ENCODE data around the gene BDNF. TPM values are rescaled to one million over a fixed set of nuclear protein-coding genes. Genes with fewer than 3 reads are reported as not detected.

Gene BDNF
- total RNA-seq, 1 experiment from 2014 or later, result 6.3 TPM

GRCh38 chr11:27656320-27656719 lies 43.9 kb downstream of the BDNF start:
- intact Hi-C loops (cut with micrococcal nuclease), result no loop called here
- ChIA-PET POLR2A (no interaction called here), CTCF (interaction anchor here (1.0 kb wide), 1 partner anchor 63 kb away, joined by 3 read pairs; no protein-coding TSS in a partner anchor)
- Mint-ChIP-seq H3K4me3 (ENCODE audit: unreplicated experiment) (no peak overlapping the region), H3K27ac (ENCODE audit: low read depth, unreplicated experiment) (no peak overlapping the region), H3K4me1 (ENCODE audit: insufficient read depth, unreplicated experiment) (no peaks in the 10 kb centered on the region), H3K36me3 (ENCODE audit: insufficient read depth, unreplicated experiment) (peaks cover 5% of the 10 kb centered on the region), H3K9me3 (ENCODE audit: unreplicated experiment) (peaks cover 1% of the 10 kb centered on the region), H3K27me3 (ENCODE audit: insufficient read depth, unreplicated experiment) (no peaks in the 10 kb centered on the region)
- no peak for TF ChIP-seq CTCF (IDR thresholded peaks at IDR 0.05; ENCODE audit: unreplicated experiment)
- no TSS peak for BruUV-seq (replicated peaks)
- no peak for DNase-seq (ENCODE audit: unreplicated experiment)

GRCh38 chr11:27653990-27654758 lies 46.1 kb downstream of the BDNF start:
- POLR2A ChIA-PET, result no interaction called here
- no TSS peak for BruUV-seq (replicated peaks)
- DNase-seq (ENCODE audit: unreplicated experiment), result no peak
- no peaks in the 10 kb centered on the region for H3K27me3 Mint-ChIP-seq (ENCODE audit: insufficient read depth, unreplicated experiment)
- no peaks in the 10 kb centered on the region for H3K9me3 Mint-ChIP-seq (ENCODE audit: unreplicated experiment)
- H3K4me1 Mint-ChIP-seq (ENCODE audit: insufficient read depth, unreplicated experiment), result no peaks in the 10 kb centered on the region
- H3K4me3 Mint-ChIP-seq (ENCODE audit: unreplicated experiment), result no peak overlapping the region
- H3K36me3 Mint-ChIP-seq (ENCODE audit: insufficient read depth, unreplicated experiment), result peaks cover 5% of the 10 kb centered on the region
- intact Hi-C loops (cut with micrococcal nuclease), result no loop called here
- CTCF ChIA-PET, result no interaction called here
- no peak overlapping the region for H3K27ac Mint-ChIP-seq (ENCODE audit: low read depth, unreplicated experiment)
- TF ChIP-seq CTCF (IDR thresholded peaks at IDR 0.05; ENCODE audit: unreplicated experiment), result no peak

GRCh38 chr11:27651711-27652110 lies 48.5 kb downstream of the BDNF start:
- ChIA-PET POLR2A (interaction anchor here (0.6 kb wide), 1 partner anchor 186 kb away, joined by 3 read pairs; no protein-coding TSS in a partner anchor), CTCF (interaction anchor here (0.5 to 1.6 kb wide), 4 partner anchors 47 to 692 kb away, joined by 3 to 5 read pairs (median 4); no protein-coding TSS in a partner anchor)

GRCh38 chr11:27650988-27651387 lies 49.3 kb downstream of the BDNF start:
- intact Hi-C loops (cut with micrococcal nuclease), result no loop called here
- no peak for TF ChIP-seq CTCF (IDR thresholded peaks at IDR 0.05; ENCODE audit: unreplicated experiment)
- H3K4me1 Mint-ChIP-seq (ENCODE audit: insufficient read depth, unreplicated experiment), result no peaks in the 10 kb centered on the region
- H3K36me3 Mint-ChIP-seq (ENCODE audit: insufficient read depth, unreplicated experiment), result no peaks in the 10 kb centered on the region
- POLR2A ChIA-PET, result no interaction called here
- no peak overlapping the region for H3K27ac Mint-ChIP-seq (ENCODE audit: low read depth, unreplicated experiment)
- CTCF ChIA-PET, result interaction anchor here (0.6 kb wide), 3 partner anchors 123 to 1376 kb away, joined by 3 to 4 read pairs (median 3); no protein-coding TSS in a partner anchor
- H3K27me3 Mint-ChIP-seq (ENCODE audit: insufficient read depth, unreplicated experiment), result no peaks in the 10 kb centered on the region
- BruUV-seq (replicated peaks), result no TSS peak
- no peaks in the 10 kb centered on the region for H3K9me3 Mint-ChIP-seq (ENCODE audit: unreplicated experiment)
- DNase-seq (ENCODE audit: unreplicated experiment), result no peak
- no peak overlapping the region for H3K4me3 Mint-ChIP-seq (ENCODE audit: unreplicated experiment)

More at GRCh38 chr11:27651711-27652110, 48.5 kb downstream of the BDNF start:
- intact Hi-C loops (cut with micrococcal nuclease), result no loop called here
- BruUV-seq (replicated peaks), result no TSS peak
- no peaks in the 10 kb centered on the region for H3K9me3 Mint-ChIP-seq (ENCODE audit: unreplicated experiment)
- no peak overlapping the region for H3K27ac Mint-ChIP-seq (ENCODE audit: low read depth, unreplicated experiment)
- H3K4me1 Mint-ChIP-seq (ENCODE audit: insufficient read depth, unreplicated experiment), result no peaks in the 10 kb centered on the region
- no peak overlapping the region for H3K4me3 Mint-ChIP-seq (ENCODE audit: unreplicated experiment)
- no peak for DNase-seq (ENCODE audit: unreplicated experiment)
- TF ChIP-seq CTCF (IDR thresholded peaks at IDR 0.05; ENCODE audit: unreplicated experiment), result no peak
- H3K27me3 Mint-ChIP-seq (ENCODE audit: insufficient read depth, unreplicated experiment), result no peaks in the 10 kb centered on the region
- no peaks in the 10 kb centered on the region for H3K36me3 Mint-ChIP-seq (ENCODE audit: insufficient read depth, unreplicated experiment)
